Activated CD4-positive, alpha-beta memory T cell treated with anti-CD3 and anti-CD28 coated beads, Interleukin-2, amount 10 ng/mL, durations not matched to agents 7 days and 5 days (primary cell): ENCODE data around the gene DLK2. TPM values are rescaled to one million over a fixed set of nuclear protein-coding genes. Genes with fewer than 3 reads are reported as not detected.
"Not testable (repeated sequence)": the region's sequence is repeated elsewhere in the genome, so short reads cannot be mapped to it uniquely, and the experiment has no call there.

Experiments used
- CTCF ChIA-PET: fragments of 350-600 bp; sonication (Branson Sonifier 250); formaldehyde crosslinking; loops from one replicate; lab custom pipeline; 2021; ENCODE audit warnings: antibody characterized with exemption, inconsistent platforms; lab: Charles Lee
- POLR2A ChIA-PET: fragments of 350-600 bp; sonication (Branson Sonifier 250); formaldehyde crosslinking; loops from one replicate; lab custom pipeline; 2021; ENCODE audit warnings: antibody characterized with exemption; lab: Charles Lee
- DNase-seq: peaks from one replicate; pipeline ENCODE4 v3.0.0-alpha.2; 2020
- H3K27ac Mint-ChIP-seq: one replicate; pipeline ENCODE4 v1.8.0; 2021; ENCODE audit warnings: mild to moderate bottlenecking, mixed read lengths
- H3K27me3 Mint-ChIP-seq: one replicate; pipeline ENCODE4 v1.8.0; 2021; ENCODE audit warnings: mixed read lengths
- H3K36me3 Mint-ChIP-seq: one replicate; pipeline ENCODE4 v1.8.0; 2021; ENCODE audit warnings: low read depth, mixed read lengths
- H3K4me1 Mint-ChIP-seq: one replicate; pipeline ENCODE4 v1.8.0; 2021; ENCODE audit warnings: mixed read lengths
- H3K4me3 Mint-ChIP-seq: one replicate; pipeline ENCODE4 v1.8.0; 2021; ENCODE audit warnings: mild to moderate bottlenecking, mixed read lengths
- H3K9me3 Mint-ChIP-seq: one replicate; pipeline ENCODE4 v1.8.0; 2021; ENCODE audit warnings: mixed read lengths
- total RNA-seq, 2 experiments: library from RNA; stranded (reverse); gene quantifications; one replicate each; pipeline ENCODE4 v1.2.3, GENCODE V29; 2021

Gene DLK2, protein sequence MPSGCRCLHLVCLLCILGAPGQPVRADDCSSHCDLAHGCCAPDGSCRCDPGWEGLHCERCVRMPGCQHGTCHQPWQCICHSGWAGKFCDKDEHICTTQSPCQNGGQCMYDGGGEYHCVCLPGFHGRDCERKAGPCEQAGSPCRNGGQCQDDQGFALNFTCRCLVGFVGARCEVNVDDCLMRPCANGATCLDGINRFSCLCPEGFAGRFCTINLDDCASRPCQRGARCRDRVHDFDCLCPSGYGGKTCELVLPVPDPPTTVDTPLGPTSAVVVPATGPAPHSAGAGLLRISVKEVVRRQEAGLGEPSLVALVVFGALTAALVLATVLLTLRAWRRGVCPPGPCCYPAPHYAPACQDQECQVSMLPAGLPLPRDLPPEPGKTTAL
- under 1 TPM; 0.18 to 0.50 TPM for total RNA-seq

DNA sequence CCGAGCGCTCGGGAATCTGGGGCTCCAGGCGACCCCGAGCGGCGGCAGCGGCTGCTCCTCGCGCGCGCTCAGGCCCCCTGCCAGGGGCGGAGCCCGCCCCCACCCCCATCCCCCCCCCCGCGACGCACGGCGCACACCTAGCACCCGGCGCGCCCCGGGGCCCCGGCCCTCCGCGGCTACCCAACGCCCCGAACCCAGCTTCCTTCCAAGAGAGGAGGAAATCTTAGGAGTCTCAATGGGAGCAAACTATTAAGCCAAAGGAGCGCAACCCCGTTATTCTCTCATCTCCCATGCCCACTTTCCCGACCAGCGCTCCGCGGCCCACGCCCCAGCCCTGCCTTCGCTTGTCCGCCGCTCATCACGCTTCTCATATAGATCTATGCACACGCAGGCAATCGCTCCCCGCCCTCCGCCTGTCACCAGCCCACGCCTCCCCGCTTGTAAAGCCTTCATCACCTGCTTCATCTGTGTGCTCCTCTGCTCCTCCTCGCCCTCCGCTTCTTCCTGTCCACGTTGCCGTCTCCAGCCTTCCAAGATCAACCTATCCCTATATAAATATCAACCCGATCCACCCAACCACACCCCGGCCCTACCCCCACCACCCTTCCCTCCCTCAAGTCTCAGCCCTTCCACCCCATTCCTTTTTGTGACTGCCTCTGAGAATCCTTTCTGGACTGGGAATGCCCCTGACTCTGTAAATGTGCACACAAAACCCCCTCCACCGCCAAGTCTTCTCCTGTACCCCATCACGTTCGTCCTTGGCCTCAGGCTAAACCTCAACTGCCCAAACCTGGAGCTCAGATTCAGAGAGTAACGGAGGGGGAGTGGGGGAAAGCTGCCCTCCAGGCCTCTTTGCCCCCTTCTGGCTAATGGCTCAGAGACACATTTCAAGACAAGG is at the start of gene DLK2:
TSS of gene DLK2 (minus strand) at position 18 of the 898 bp plus-strand sequence. CDS start 723 bp downstream, outside the sequence.
- Mint-ChIP-seq H3K36me3 (peaks cover 8% of the 10 kb centered on the region), H3K4me1 (peaks cover 14% of the 10 kb centered on the region), H3K27me3 (peaks cover 29% of the 10 kb centered on the region), H3K9me3 (no peaks in the 10 kb centered on the region), H3K4me3 (peak within 1 kb of the TSS; percentile 78), H3K27ac (peak within 1 kb of the TSS; percentile 41)
- CTCF ChIA-PET: interaction anchor here (0.9 to 5.5 kb wide), 5 partner anchors 33 to 147 kb away, joined by 3 to 62 read pairs (median 5); partner anchors contain the start of genes CRIP3 and LRRC73
- POLR2A ChIA-PET: interaction anchor here (1.2 to 1.9 kb wide), 3 partner anchors 18 to 51 kb away, joined by 3 to 9 read pairs (median 5); partner anchors contain the start of gene TJAP1
- DNase-seq: peak; percentile 44

DNA sequence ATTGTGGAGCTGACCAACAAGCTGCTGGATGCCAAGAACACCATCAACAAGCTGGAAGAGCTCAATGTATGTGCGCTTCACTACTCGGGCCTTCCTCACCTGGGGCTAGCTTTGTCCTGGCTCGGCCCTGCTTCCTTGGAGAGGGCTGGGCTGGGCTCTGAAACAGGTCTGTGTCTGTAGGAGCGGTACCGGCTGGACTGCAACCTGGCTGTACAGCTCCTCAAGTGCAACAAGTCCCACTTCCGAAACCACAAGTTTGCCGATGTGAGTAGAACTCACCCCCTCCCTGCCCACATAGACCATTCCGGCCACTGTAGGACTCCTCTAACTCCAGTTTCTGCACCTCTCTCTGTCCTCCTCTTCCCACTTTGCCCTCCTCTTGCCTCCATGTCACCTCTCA is 48.1 kb upstream of the DLK2 start:
- Mint-ChIP-seq H3K9me3 (no peaks in the 10 kb centered on the region), H3K27ac (no peak overlapping the region), H3K36me3 (peaks cover 24% of the 10 kb centered on the region), H3K4me3 (no peak overlapping the region), H3K27me3 (peaks cover 8% of the 10 kb centered on the region), H3K4me1 (peaks cover 10% of the 10 kb centered on the region)
- DNase-seq: no peak
- POLR2A ChIA-PET: interaction anchor here (0.9 kb wide), 1 partner anchor 27 kb away, joined by 3 read pairs; no protein-coding TSS in a partner anchor
- CTCF ChIA-PET: interaction anchor here (1.2 to 1.6 kb wide), 2 partner anchors 8 to 49 kb away, joined by 4 to 6 read pairs; no protein-coding TSS in a partner anchor

- DNase-seq: no peak
- Mint-ChIP-seq H3K4me3 (no peak overlapping the region), H3K27me3 (peaks cover 1% of the 10 kb centered on the region), H3K27ac (no peak overlapping the region), H3K4me1 (peaks cover 8% of the 10 kb centered on the region), H3K36me3 (peaks cover 24% of the 10 kb centered on the region), H3K9me3 (no peaks in the 10 kb centered on the region)
- ChIA-PET POLR2A (no interaction called here), CTCF (interaction anchor here (0.6 to 1.2 kb wide), 3 partner anchors 25 to 243 kb away, joined by 4 read pairs; partner anchors contain the start of gene TJAP1)
These were observed 47.3 kb upstream of the DLK2 start for GRCh38 chr6:43502666-43503065.

DNA sequence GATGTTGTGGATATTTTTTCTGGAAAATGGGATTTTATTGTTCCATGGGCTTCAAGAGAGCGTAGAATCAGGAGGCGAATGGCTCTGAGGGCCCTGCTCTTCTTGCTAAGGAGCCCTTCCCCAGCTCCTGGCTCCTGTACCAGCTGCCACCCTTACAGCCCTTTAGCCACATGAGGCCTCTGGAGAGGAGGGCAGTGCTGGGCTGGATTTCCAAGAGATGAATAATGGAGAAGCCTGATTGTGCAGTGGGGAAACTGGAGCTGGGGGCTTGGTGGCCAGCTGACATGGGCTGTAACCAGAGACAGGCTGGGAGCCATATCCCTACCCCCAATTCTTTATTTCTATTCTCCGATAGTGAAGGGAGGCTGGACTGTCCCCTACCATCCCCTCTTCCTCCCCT is 45.6 kb upstream of the DLK2 start:
- H3K27me3 Mint-ChIP-seq: no peaks in the 10 kb centered on the region
- ChIA-PET POLR2A (no interaction called here), CTCF (interaction anchor here (0.9 to 1.4 kb wide), 2 partner anchors 17 to 208 kb away, joined by 4 to 7 read pairs; no protein-coding TSS in a partner anchor)
- no peak for DNase-seq
- peaks cover 21% of the 10 kb centered on the region for H3K36me3 Mint-ChIP-seq
- no peaks in the 10 kb centered on the region for H3K9me3 Mint-ChIP-seq
- no peaks in the 10 kb centered on the region for H3K4me1 Mint-ChIP-seq
- H3K4me3 Mint-ChIP-seq: no peak overlapping the region
- no peak overlapping the region for H3K27ac Mint-ChIP-seq

DNA sequence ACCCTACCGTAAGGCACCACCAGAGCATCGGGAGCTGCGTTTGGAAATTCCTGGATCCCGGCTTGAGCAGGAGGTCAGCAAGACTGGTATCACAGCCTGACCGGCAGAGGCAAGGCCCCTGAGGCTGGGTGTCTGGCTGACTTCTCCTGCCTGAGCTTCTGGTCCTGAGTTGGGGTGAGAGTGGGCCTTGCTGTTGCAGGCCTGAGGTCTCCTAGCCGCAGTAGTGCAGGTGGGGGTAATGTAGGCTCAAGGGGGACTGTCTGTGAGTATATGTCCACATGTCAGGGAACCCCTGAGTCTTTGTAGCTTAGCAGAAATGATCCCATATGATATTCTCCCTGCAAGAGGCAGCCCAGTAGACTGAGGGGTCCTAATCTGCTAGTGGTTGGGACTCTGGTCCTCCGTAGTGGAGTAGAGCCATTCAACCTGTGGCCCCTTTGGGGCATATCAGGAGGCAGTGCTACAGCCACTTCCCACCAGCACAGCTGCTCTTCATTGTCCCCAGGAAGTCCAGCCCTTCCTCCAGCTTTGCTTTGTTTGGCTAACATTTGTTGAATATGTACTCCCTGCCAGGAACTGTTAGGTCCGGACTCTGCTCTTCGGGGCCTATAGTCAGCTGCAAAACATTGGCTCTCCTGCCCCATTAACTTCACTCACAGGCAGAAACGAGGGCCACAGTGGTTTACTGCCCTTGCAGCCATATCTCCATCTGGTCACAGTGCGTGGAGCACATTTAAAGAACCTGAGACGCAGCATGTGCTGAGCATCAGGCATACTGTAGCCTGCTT is 43.9 kb upstream of the DLK2 start:
- Mint-ChIP-seq H3K4me3 (no peak overlapping the region), H3K27ac (no peak overlapping the region), H3K9me3 (no peaks in the 10 kb centered on the region), H3K4me1 (peaks cover 15% of the 10 kb centered on the region), H3K36me3 (peaks cover 19% of the 10 kb centered on the region), H3K27me3 (no peaks in the 10 kb centered on the region)
- no peak for DNase-seq
- CTCF ChIA-PET: interaction anchor here (0.6 kb wide), 1 partner anchor 495 kb away, joined by 3 read pairs; no protein-coding TSS in a partner anchor
- POLR2A ChIA-PET: no interaction called here

GRCh38 chr6:43498291-43498690 is 42.9 kb upstream of the DLK2 start:
- H3K36me3 Mint-ChIP-seq: peaks cover 18% of the 10 kb centered on the region
- ChIA-PET CTCF (interaction anchor here (0.6 to 5.5 kb wide), 2 partner anchors 8 to 17 kb away, joined by 3 to 35 read pairs; no protein-coding TSS in a partner anchor), POLR2A (interaction anchor here (0.6 kb wide), 1 partner anchor 847 kb away, joined by 3 read pairs; no protein-coding TSS in a partner anchor)
- H3K27me3 Mint-ChIP-seq, DNase-seq, H3K4me3 Mint-ChIP-seq, H3K9me3 Mint-ChIP-seq, H3K27ac Mint-ChIP-seq: not testable (repeated sequence)
- peaks cover 20% of the 10 kb centered on the region for H3K4me1 Mint-ChIP-seq

- Mint-ChIP-seq H3K9me3 (no peaks in the 10 kb centered on the region), H3K4me1 (peaks cover 23% of the 10 kb centered on the region), H3K27ac (no peak overlapping the region), H3K27me3 (no peaks in the 10 kb centered on the region), H3K36me3 (peaks cover 15% of the 10 kb centered on the region), H3K4me3 (no peak overlapping the region)
- ChIA-PET CTCF (interaction anchor here (5.5 kb wide), 1 partner anchor 9 kb away, joined by 35 read pairs; no protein-coding TSS in a partner anchor), POLR2A (interaction anchor here (0.6 to 0.9 kb wide), 2 partner anchors 114 to 847 kb away, joined by 3 read pairs; no protein-coding TSS in a partner anchor)
- DNase-seq: no peak
These were observed 42.3 kb upstream of the DLK2 start for GRCh38 chr6:43497689-43498088.

- ChIA-PET POLR2A (interaction anchor here (0.9 kb wide), 1 partner anchor 113 kb away, joined by 3 read pairs; no protein-coding TSS in a partner anchor), CTCF (interaction anchor here (1.1 to 5.5 kb wide), 2 partner anchors 9 to 13 kb away, joined by 3 to 35 read pairs; partner anchors contain the start of gene LRRC73)
- Mint-ChIP-seq H3K27me3 (no peaks in the 10 kb centered on the region), H3K27ac (no peak overlapping the region), H3K4me1 (peaks cover 23% of the 10 kb centered on the region), H3K4me3 (no peak overlapping the region), H3K36me3 (peaks cover 15% of the 10 kb centered on the region), H3K9me3 (no peaks in the 10 kb centered on the region)
- no peak for DNase-seq
These were observed 41.7 kb upstream of the DLK2 start for GRCh38 chr6:43497129-43497396.

- Mint-ChIP-seq H3K27me3 (no peaks in the 10 kb centered on the region), H3K36me3 (peaks cover 12% of the 10 kb centered on the region), H3K4me3 (no peak overlapping the region), H3K9me3 (no peaks in the 10 kb centered on the region), H3K27ac (no peak overlapping the region), H3K4me1 (peaks cover 23% of the 10 kb centered on the region)
- POLR2A ChIA-PET: interaction anchor here (0.9 to 2.3 kb wide), 2 partner anchors 19 to 113 kb away, joined by 3 to 10 read pairs; partner anchors contain the start of gene TJAP1
- DNase-seq: no peak
- CTCF ChIA-PET: interaction anchor here (0.8 to 5.5 kb wide), 5 partner anchors 10 to 113 kb away, joined by 3 to 35 read pairs (median 4); partner anchors contain the start of genes DLK2 and LRRC73
These were observed 41.2 kb upstream of the DLK2 start for GRCh38 chr6:43496370-43497128.

DNA sequence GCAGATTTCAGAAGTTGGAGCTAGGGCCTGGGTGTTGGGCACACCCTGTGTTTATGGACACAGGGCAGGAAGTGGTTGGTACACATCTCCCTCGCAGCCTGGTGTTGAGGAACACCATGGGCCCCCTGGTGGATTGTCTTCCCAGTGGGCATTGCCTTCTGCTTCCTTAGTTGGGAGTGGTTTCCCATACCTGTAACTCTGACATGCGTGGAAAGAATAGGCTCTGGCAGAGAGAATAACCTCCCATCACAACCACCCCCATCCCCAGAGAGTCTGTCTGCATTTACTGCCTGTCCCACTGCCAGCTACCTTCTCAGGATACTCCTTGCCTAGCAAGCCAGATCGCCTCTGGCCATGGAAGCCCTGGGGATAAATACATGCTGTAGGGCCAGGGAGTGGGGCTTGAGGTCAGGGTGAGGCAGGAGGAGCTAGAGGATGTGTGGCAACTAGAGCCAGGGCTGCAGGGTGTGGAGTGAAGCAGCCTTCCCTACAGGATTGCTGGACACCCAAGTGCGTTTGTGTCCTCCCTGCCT is 40.1 kb upstream of the DLK2 start:
- Mint-ChIP-seq H3K4me3 (no peak overlapping the region), H3K27ac (peak overlapping the region; percentile 86), H3K27me3 (no peaks in the 10 kb centered on the region), H3K9me3 (no peaks in the 10 kb centered on the region), H3K4me1 (peaks cover 23% of the 10 kb centered on the region), H3K36me3 (peaks cover 4% of the 10 kb centered on the region)
- DNase-seq: peak; percentile 45
- POLR2A ChIA-PET: interaction anchor here (0.8 to 2.3 kb wide), 6 partner anchors 10 to 126 kb away, joined by 3 to 10 read pairs (median 4); partner anchors contain the start of genes POLR1C, TJAP1, YIPF3 and ZNF318
- CTCF ChIA-PET: interaction anchor here (0.6 to 5.5 kb wide), 9 partner anchors 9 to 266 kb away, joined by 3 to 35 read pairs (median 4); partner anchors contain the start of genes DLK2 and DNPH1
